ENCODE data around the gene C16orf92. TPM values are rescaled to one million over a fixed set of nuclear protein-coding genes. Genes with fewer than 3 reads are reported as not detected.
A peak's percentile ranks its signal among the peaks of the same experiment; 100 is the strongest.

C16orf92 gene
- total RNA-seq, 2 experiments from 2014 or later = not detected

- DNase-seq = no peak
- Mint-ChIP-seq H3K27me3 (no peaks in the 10 kb centered on the region), H3K9me3 (ENCODE audit: low read depth) (no peaks in the 10 kb centered on the region), H3K27ac (no peak overlapping the region), H3K4me3 (no peak overlapping the region), H3K4me1 (peaks cover 12% of the 10 kb centered on the region), H3K36me3 (ENCODE audit: low read depth) (peaks cover 31% of the 10 kb centered on the region)
- CTCF ChIA-PET = no interaction called here
- no peak for ATAC-seq
- intact Hi-C loops (cut with DNase I, micrococcal nuclease) = loop anchor here in 1 of 2 experiments (10.0 kb wide), 1 partner anchor 175 kb away; the partner anchor contains the start of genes PAGR1 and PRRT2
- POLR2A ChIA-PET = no interaction called here
Measured at GRCh38 chr16:29990034-29990433, 33.0 kb upstream of the C16orf92 start.

DNA sequence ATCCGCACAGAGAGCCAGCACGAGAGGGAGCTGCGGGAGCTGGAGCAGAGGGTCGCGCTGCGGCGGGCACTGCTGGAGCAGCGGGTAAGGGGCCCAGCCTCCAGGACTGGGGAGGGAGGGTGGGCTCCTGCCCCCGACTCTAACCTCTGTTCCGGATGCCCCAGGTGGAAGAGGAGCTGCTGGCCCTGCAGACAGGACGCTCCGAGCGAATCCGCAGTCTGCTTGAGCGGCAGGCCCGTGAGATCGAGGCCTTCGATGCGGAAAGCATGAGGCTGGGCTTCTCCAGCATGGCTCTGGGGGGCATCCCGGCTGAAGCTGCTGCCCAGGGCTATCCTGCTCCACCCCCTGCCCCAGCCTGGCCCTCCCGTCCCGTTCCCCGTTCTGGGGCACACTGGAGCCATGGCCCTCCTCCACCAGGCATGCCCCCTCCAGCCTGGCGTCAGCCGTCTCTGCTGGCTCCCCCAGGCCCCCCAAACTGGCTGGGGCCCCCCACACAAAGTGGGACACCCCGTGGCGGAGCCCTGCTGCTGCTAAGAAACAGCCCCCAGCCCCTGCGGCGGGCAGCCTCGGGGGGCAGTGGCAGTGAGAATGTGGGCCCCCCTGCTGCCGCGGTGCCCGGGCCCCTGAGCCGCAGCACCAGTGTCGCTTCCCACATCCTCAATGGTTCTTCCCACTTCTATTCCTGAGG is 32.0 kb upstream of the C16orf92 start:
- H3K27me3 Mint-ChIP-seq = no peaks in the 10 kb centered on the region
- intact Hi-C loops (cut with DNase I, micrococcal nuclease) = loop anchor here in 1 of 2 experiments (10.0 kb wide), 1 partner anchor 176 kb away; the partner anchor contains the start of genes PAGR1 and PRRT2
- H3K4me3 Mint-ChIP-seq = no peak overlapping the region
- H3K4me1 Mint-ChIP-seq = peaks cover 12% of the 10 kb centered on the region
- POLR2A ChIA-PET = no interaction called here
- H3K36me3 Mint-ChIP-seq (ENCODE audit: low read depth) = peaks cover 27% of the 10 kb centered on the region
- H3K27ac Mint-ChIP-seq = no peak overlapping the region
- ATAC-seq (no peak), DNase-seq (no peak)
- no peaks in the 10 kb centered on the region for H3K9me3 Mint-ChIP-seq (ENCODE audit: low read depth)
- CTCF ChIA-PET = no interaction called here

- POLR2A ChIA-PET = no interaction called here
- CTCF ChIA-PET = no interaction called here
- Mint-ChIP-seq H3K4me1 (peaks cover 12% of the 10 kb centered on the region), H3K4me3 (no peak overlapping the region), H3K9me3 (ENCODE audit: low read depth) (no peaks in the 10 kb centered on the region), H3K27ac (no peak overlapping the region), H3K36me3 (ENCODE audit: low read depth) (peaks cover 28% of the 10 kb centered on the region), H3K27me3 (no peaks in the 10 kb centered on the region)
- intact Hi-C loops (cut with DNase I, micrococcal nuclease) = loop anchor here in 1 of 2 experiments (10.0 kb wide), 1 partner anchor 177 kb away; the partner anchor contains the start of genes PAGR1 and PRRT2
- no peak for DNase-seq
- no peak for ATAC-seq
Measured at GRCh38 chr16:29991571-29991904, 31.5 kb upstream of the C16orf92 start.

- no peaks in the 10 kb centered on the region for H3K27me3 Mint-ChIP-seq
- no peak for ATAC-seq
- H3K36me3 Mint-ChIP-seq (ENCODE audit: low read depth) = peaks cover 30% of the 10 kb centered on the region
- H3K4me3 Mint-ChIP-seq = no peak overlapping the region
- H3K27ac Mint-ChIP-seq = no peak overlapping the region
- H3K9me3 Mint-ChIP-seq (ENCODE audit: low read depth) = no peaks in the 10 kb centered on the region
- intact Hi-C loops (cut with DNase I, micrococcal nuclease) = loop anchor here in 1 of 2 experiments (10.0 kb wide), 1 partner anchor 178 kb away; the partner anchor contains the start of genes PAGR1 and PRRT2
- DNase-seq = no peak
- ChIA-PET POLR2A (interaction anchor here (1.2 to 1.4 kb wide), 2 partner anchors 19 to 67 kb away, joined by 5 to 6 read pairs; partner anchors contain the start of genes KCTD13 and TAOK2), CTCF (interaction anchor here (1.5 kb wide), 1 partner anchor 11 kb away, joined by 4 read pairs; no protein-coding TSS in a partner anchor)
- peaks cover 17% of the 10 kb centered on the region for H3K4me1 Mint-ChIP-seq
Measured at GRCh38 chr16:29992344-29992967, 30.5 kb upstream of the C16orf92 start.

- Mint-ChIP-seq H3K4me3 (no peak overlapping the region), H3K36me3 (ENCODE audit: low read depth) (peaks cover 37% of the 10 kb centered on the region), H3K27me3 (no peaks in the 10 kb centered on the region), H3K4me1 (peaks cover 21% of the 10 kb centered on the region), H3K9me3 (ENCODE audit: low read depth) (no peaks in the 10 kb centered on the region), H3K27ac (no peak overlapping the region)
- ChIA-PET CTCF (interaction anchor here (0.8 to 1.5 kb wide), 3 partner anchors 12 to 327 kb away, joined by 3 to 4 read pairs (median 3); no protein-coding TSS in a partner anchor), POLR2A (interaction anchor here (0.8 to 1.4 kb wide), 4 partner anchors 18 to 177 kb away, joined by 3 to 6 read pairs (median 4); partner anchors contain the start of genes KCTD13 and TAOK2)
- ATAC-seq (no peak), DNase-seq (no peak)
- intact Hi-C loops (cut with DNase I, micrococcal nuclease) = loop anchor here in 1 of 2 experiments (10.0 kb wide), 1 partner anchor 179 kb away; the partner anchor contains the start of genes PAGR1 and PRRT2
Measured at GRCh38 chr16:29993191-29993902, 29.7 kb upstream of the C16orf92 start.

DNA sequence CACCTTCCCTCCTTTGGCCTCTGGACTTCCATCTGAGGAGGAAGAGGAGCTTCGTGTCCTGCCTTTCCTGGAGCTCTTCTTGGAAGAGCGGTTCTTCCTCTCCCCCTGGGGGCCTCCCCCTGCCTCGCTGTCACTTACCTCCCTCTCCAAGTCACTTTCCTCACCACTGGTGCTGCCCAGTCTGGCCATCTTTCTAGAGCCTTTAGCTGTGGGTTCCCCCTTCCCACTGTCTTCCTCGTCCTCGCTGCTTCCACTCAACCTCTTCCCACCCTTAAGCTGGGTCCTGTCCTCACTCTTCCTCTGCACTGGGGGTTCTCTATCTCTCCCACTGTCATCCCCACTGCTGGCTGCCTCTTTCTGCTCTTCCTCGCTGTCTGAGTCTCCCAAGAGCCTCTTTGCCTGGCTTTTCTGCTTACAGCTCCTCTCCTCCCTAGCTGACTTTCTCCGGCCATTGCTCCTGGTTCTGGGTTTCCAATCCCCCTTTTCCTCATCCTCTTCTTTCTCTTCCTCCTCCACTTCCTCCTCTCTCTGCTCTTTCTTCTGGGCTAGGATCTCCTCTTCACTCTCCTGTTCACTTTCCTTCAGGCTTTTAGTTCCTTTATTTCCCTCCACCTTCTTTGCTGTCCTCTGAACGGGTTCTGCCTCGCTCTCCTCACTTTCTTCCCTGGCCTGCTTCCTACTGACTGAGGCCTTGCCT is 28.9 kb upstream of the C16orf92 start:
- H3K4me3 Mint-ChIP-seq = peak overlapping the region; percentile 96
- H3K27me3 Mint-ChIP-seq = no peaks in the 10 kb centered on the region
- DNase-seq (no peak), ATAC-seq (no peak)
- peak overlapping the region; percentile 98 for H3K27ac Mint-ChIP-seq
- ChIA-PET CTCF (interaction anchor here (0.8 to 1.0 kb wide), 2 partner anchors 21 to 327 kb away, joined by 3 read pairs; no protein-coding TSS in a partner anchor), POLR2A (interaction anchor here (0.8 to 1.6 kb wide), 5 partner anchors 19 to 177 kb away, joined by 3 to 8 read pairs (median 5); partner anchors contain the start of genes KCTD13 and TAOK2)
- intact Hi-C loops (cut with DNase I, micrococcal nuclease) = loop anchor here in 1 of 2 experiments (10.0 kb wide), 1 partner anchor 179 kb away; the partner anchor contains the start of genes PAGR1 and PRRT2
- H3K36me3 Mint-ChIP-seq (ENCODE audit: low read depth) = peaks cover 41% of the 10 kb centered on the region
- no peaks in the 10 kb centered on the region for H3K9me3 Mint-ChIP-seq (ENCODE audit: low read depth)
- peaks cover 21% of the 10 kb centered on the region for H3K4me1 Mint-ChIP-seq

DNA sequence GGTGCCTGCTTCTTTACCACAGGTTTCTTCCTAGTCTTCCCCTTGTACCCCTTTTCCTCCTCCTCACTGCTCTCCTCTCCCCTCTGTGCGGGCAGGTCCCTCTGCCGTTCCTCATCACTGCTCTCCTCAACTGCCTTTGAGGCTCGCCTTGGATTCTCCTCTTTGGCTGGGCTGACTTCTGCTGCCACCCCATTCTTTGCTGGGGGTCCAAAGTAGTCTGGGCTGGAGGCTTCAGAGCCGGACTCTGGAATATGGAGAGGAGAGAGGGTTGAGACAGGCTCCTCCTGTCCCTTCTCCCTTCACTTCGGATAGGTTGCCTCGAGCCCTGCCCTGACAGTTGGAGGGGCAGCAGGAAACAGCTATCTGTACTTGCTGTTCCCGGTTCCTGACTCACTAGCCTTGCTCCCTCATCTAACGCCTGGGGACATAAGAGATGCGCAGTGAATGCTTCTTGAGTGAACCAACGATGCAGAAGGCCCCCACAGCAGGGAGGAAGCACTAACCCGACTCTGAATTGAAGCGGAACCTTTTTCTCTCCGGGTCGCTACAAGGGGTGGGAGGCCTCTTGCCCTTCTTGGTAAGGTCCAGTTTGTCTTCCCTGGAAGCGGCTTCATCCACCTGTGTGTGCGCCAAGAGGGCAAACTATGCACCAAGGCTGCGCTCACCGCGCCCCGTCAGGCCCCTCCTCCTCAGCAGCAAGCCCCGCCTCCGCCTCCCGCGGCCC is 28.2 kb upstream of the C16orf92 start:
- peak overlapping the region; percentile 96 for H3K4me3 Mint-ChIP-seq
- peak overlapping the region; percentile 98 for H3K27ac Mint-ChIP-seq
- intact Hi-C loops (cut with DNase I, micrococcal nuclease) = loop anchor here (1.0 to 10.0 kb wide), 4 partner anchors 59 to 180 kb away; partner anchors contain the start of genes ALDOA (in 1 of the 2), ASPHD1 (in 1 of the 2), PAGR1 (in 1 of the 2) and PRRT2 (in 1 of the 2)
- peak; percentile 86 for DNase-seq
- peak; percentile 53 for ATAC-seq
- H3K27me3 Mint-ChIP-seq = no peaks in the 10 kb centered on the region
- POLR2A ChIA-PET = interaction anchor here (0.9 to 1.6 kb wide), 3 partner anchors 9 to 71 kb away, joined by 3 to 8 read pairs (median 3); partner anchors contain the start of genes ALDOA and TAOK2
- CTCF ChIA-PET = interaction anchor here (0.6 to 1.2 kb wide), 2 partner anchors 69 to 117 kb away, joined by 3 to 5 read pairs; partner anchors contain the start of gene KCTD13
- H3K9me3 Mint-ChIP-seq (ENCODE audit: low read depth) = no peaks in the 10 kb centered on the region
- peaks cover 24% of the 10 kb centered on the region for H3K4me1 Mint-ChIP-seq
- H3K36me3 Mint-ChIP-seq (ENCODE audit: low read depth) = peaks cover 45% of the 10 kb centered on the region

- Mint-ChIP-seq H3K9me3 (ENCODE audit: low read depth) (no peaks in the 10 kb centered on the region), H3K36me3 (ENCODE audit: low read depth) (peaks cover 45% of the 10 kb centered on the region), H3K4me3 (peak within 1 kb of the TSS; percentile 96), H3K27ac (peak within 1 kb of the TSS; percentile 98), H3K27me3 (no peaks in the 10 kb centered on the region), H3K4me1 (peaks cover 25% of the 10 kb centered on the region)
- ChIA-PET POLR2A (interaction anchor here (0.9 to 1.6 kb wide), 3 partner anchors 10 to 70 kb away, joined by 3 to 8 read pairs (median 3); partner anchors contain the start of genes ALDOA and TAOK2), CTCF (interaction anchor here (0.6 to 1.2 kb wide), 3 partner anchors 11 to 118 kb away, joined by 3 to 5 read pairs (median 3); partner anchors contain the start of gene KCTD13)
- peak; percentile 63 for ATAC-seq
- intact Hi-C loops (cut with DNase I, micrococcal nuclease) = loop anchor here (1.0 to 10.0 kb wide), 4 partner anchors 58 to 181 kb away; partner anchors contain the start of genes ALDOA (in 1 of the 2), ASPHD1 (in 1 of the 2), PAGR1 (in 1 of the 2) and PRRT2 (in 1 of the 2)
- DNase-seq = peak; percentile 93
Measured at GRCh38 chr16:29995324-29995910, 27.6 kb upstream of the C16orf92 start, which contains the start of gene HIRIP3. Gene HIRIP3 (minus strand): TSS chr16:29995617. CDS start chr16:29995605, 12 bp downstream.

Measured in activated CD4-positive, alpha-beta T cell treated with anti-CD3 and anti-CD28 coated beads for 36 hours (primary cell).